Endothelial cell of umbilical vein (primary cell): ENCODE results near the gene TIMM8A.

ENCODE experiments used
- CTCF ChIP-seq, 2 donors: IDR thresholded peaks; 1 replicate in 1 of 2; 2 replicates in 1 of 2; pipeline ENCODE4 v1.5.1; 2011; ENCODE audit warnings: low read length in 2 of 2, mild to moderate bottlenecking in 2 of 2, moderate library complexity in 2 of 2, control low read depth in 1 of 2, inconsistent platforms in 1 of 2, low read depth in 1 of 2; ENCODE audit not compliant: insufficient read depth in 1 of 2; ENCODE audit errors: extremely low read depth in 1 of 2
- EZH2 ChIP-seq: IDR thresholded peaks from 2 replicates; pipeline ENCODE4 v1.6.1; 2012; ENCODE audit warnings: borderline replicate concordance, low read depth, mild to moderate bottlenecking, moderate library complexity, low read length, inconsistent platforms; ENCODE audit not compliant: severe bottlenecking
- FOS ChIP-seq: IDR thresholded peaks from 2 replicates; pipeline ENCODE4 v1.6.1; 2011; ENCODE audit warnings: mild to moderate bottlenecking, low read length, moderate library complexity, borderline replicate concordance; ENCODE audit not compliant: insufficient read depth
- GATA2 ChIP-seq: IDR thresholded peaks from 2 replicates; pipeline ENCODE4 v1.7.0; 2011; ENCODE audit warnings: low read depth, mild to moderate bottlenecking, moderate library complexity, mixed read lengths, low read length; ENCODE audit not compliant: insufficient read length, insufficient read depth
- JUN ChIP-seq: IDR thresholded peaks from 2 replicates; pipeline ENCODE4 v1.6.1; 2011; ENCODE audit warnings: borderline replicate concordance, low read depth; ENCODE audit not compliant: insufficient read length, insufficient read depth
- MAX ChIP-seq: IDR thresholded peaks from 2 replicates; pipeline ENCODE4 v1.6.1; 2011; ENCODE audit not compliant: insufficient read depth, insufficient read length
- MYC ChIP-seq: IDR thresholded peaks from one replicate; pipeline ENCODE4 v1.6.1; 2011; ENCODE audit warnings: mild to moderate bottlenecking, low read depth, low read length
- POLR2A ChIP-seq: IDR thresholded peaks from 2 replicates; pipeline ENCODE4 v1.6.1; 2012; ENCODE audit warnings: low read depth, mild to moderate bottlenecking, control low read depth, low read length
- POLR2AphosphoS5 ChIP-seq: IDR thresholded peaks from 2 replicates; pipeline ENCODE4 v1.6.1; 2012; ENCODE audit warnings: low read depth, mild to moderate bottlenecking, control low read depth, low read length, moderate library complexity; ENCODE audit not compliant: insufficient read depth

GRCh38 chrX:101337776-101338271 lies 10.7 kb downstream of the TIMM8A start:
- no peak for TF ChIP-seq POLR2A
- no peak for TF ChIP-seq CTCF (IDR thresholded peaks at IDR 0.05; ENCODE audit: extremely low read depth in 1 of 2, insufficient read depth in 1 of 2, low read depth in 1 of 2, low read length in 2 of 2)
- no peak for TF ChIP-seq MYC
- TF ChIP-seq EZH2: no peak
- no peak for TF ChIP-seq MAX
- TF ChIP-seq POLR2AphosphoS5: no peak
- TF ChIP-seq JUN: no peak
- TF ChIP-seq FOS: no peak
- no peak for TF ChIP-seq GATA2
